Right lobe of liver (tissue), 4 donors: Measurements from ENCODE around the gene ETF1.

Source experiments
- CTCF ChIP-seq, 4 donors: fragments of 200-600 bp in 3 of 4; fragments of 450-650 bp in 1 of 4; IDR thresholded peaks; one replicate each; pipeline versions ENCODE4 v1.5.1 to v1.8.0; 2016 to 2022; ENCODE audit warnings: antibody characterized with exemption in 4 of 4, mild to moderate bottlenecking in 2 of 4
- POLR2A ChIP-seq: fragments of 450-650 bp; IDR thresholded peaks from one replicate; pipeline ENCODE4 v1.6.1; 2017; ENCODE audit warnings: antibody characterized with exemption, mild to moderate bottlenecking
- donor health status: DM: no; HTN: no; CAD: no.
- donor health status: DM: no; HTN: no; CAD: no.
- donor health status: DM: no; HTN: yes; CAD: no.

- TF ChIP-seq CTCF (IDR thresholded peaks at IDR 0.05) (no peak), POLR2A (peak; percentile 18)
Measured at GRCh38 chr5:138466900-138467710, 75.9 kb downstream of the ETF1 start.
